ENCODE data around the gene BID. TPM values are rescaled to one million over a fixed set of nuclear protein-coding genes. Genes with fewer than 3 reads are reported as not detected.

Gene BID
- total and polyA plus RNA-seq, 2 of the 8 experiments (the other 6 are each of a cell fraction or from before 2014, with no cell fraction given): 39.3 to 114 TPM

DNA sequence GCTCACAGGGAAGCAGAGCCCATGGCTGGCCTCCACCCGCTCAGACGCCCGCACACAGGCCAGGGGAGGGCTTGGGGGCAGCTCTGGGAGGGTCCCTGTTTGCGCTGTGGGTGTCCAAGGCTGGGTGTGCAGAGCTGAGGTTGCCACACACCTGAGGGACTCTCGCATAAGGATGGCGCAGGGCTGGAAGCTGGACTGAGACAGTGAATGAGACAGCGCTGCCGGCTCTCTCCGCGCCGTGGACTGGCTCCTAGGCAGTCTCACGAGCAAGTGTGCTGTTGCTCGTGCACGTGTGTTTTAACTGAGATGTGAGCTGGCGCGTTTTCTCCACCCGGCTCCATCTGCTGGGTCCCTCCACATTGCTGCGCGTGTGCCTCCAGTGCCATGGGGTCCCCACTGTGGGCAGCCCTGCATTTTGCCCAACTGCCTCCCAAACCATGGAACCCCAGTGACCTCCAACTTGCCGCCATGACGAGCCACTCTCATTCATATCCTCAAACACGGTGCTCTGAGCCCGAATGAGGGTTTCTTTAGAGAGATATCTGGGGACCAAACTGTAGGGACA lies 4.2 kb upstream of the BID start:
- H2AK5ac ChIP-seq (ENCODE audit: low read depth, low read length): no peak overlapping the region
- TF ChIP-seq CBX8 (IDR thresholded peaks at IDR 0.05; ENCODE audit: borderline replicate concordance, low read depth, low read length) (no peak), RAD21 (IDR thresholded peaks at IDR 0.05 in 1 of 2, conservative IDR thresholded peaks at IDR 0.05 in 1 of 2; ENCODE audit: low read depth in 2 of 2, low read length in 2 of 2) (no peak)
- no peak overlapping the region for H2BK15ac ChIP-seq (ENCODE audit: low read length)
- no peak overlapping the region for H2BK5ac ChIP-seq (ENCODE audit: low read depth, low read length)
- H4K8ac ChIP-seq (ENCODE audit: extremely low read depth, insufficient read depth, low read length): peak overlapping the region; percentile 70; the same call in 1 of the 2 replicates
- CTCF ChIA-PET (ENCODE audit: partially characterized antibody): interaction anchor here (0.6 to 6.5 kb wide), 5 partner anchors 10 to 54 kb away, joined by 4 to 52 read pairs (median 8); no protein-coding TSS in a partner anchor
- H3K4ac ChIP-seq (replicated peaks; ENCODE audit: insufficient read length, low read depth, low read length): no peak overlapping the region
- H3K14ac ChIP-seq (ENCODE audit: insufficient read length): no peak overlapping the region
- no peak overlapping the region for H2BK12ac ChIP-seq (ENCODE audit: low read depth, low read length)
- H3K23me2 ChIP-seq (ENCODE audit: low read depth, low read length): peaks cover 6% of the 10 kb centered on the region; the same call in 1 of the 2 replicates
- H2AFZ ChIP-seq (ENCODE audit: low read length): no peak overlapping the region
- no peaks in the 10 kb centered on the region; a peak in 1 of 4 replicates for H3K79me2 ChIP-seq (ENCODE audit: control insufficient read depth in 1 of 2, insufficient read depth in 2 of 2, low read length in 2 of 2)
- H2BK20ac ChIP-seq (ENCODE audit: low read length): no peak overlapping the region
- no peaks in the 10 kb centered on the region for H3K79me1 ChIP-seq (ENCODE audit: low read depth, low read length)
- H3K4me1 ChIP-seq (replicated peaks in 1 of 4; ENCODE audit: control insufficient read depth in 3 of 4, insufficient read depth in 4 of 4, low read length in 3 of 4): peaks cover 0 to 13% (median 9%) of the 10 kb centered on the region in 4 experiments; a peak in 4 of 7 replicates
- H3K18ac ChIP-seq (ENCODE audit: extremely low read depth, low read length): no peak overlapping the region
- no peak overlapping the region for H3K27ac ChIP-seq (ENCODE audit: low read depth, low read length)
- no peak overlapping the region for H2BK120ac ChIP-seq (replicated peaks; ENCODE audit: low read depth, low read length)
- H3K9me3 ChIP-seq (ENCODE audit: insufficient read depth in 2 of 2, low read depth in 1 of 2, low read length in 1 of 2): no peaks in the 10 kb centered on the region
- no peak for FAIRE-seq
- H3K56ac ChIP-seq (replicated peaks; ENCODE audit: insufficient read length, low read depth, low read length): no peak overlapping the region
- WGBS, 2 experiments (ENCODE audit: extremely low coverage in 1 of 2, insufficient coverage in 1 of 2, insufficient read length in 1 of 2, insufficient replicate concordance in 2 of 2, low coverage in 1 of 2, low lambda C conversion rate in 2 of 2, missing lambda C conversion rate in 1 of 2): 97% methylated on average over 17 of the region's 23 CpGs; no CpG with 5 or more reads in 1 of the 2 experiments
- POLR2A ChIA-PET (ENCODE audit: partially characterized antibody): interaction anchor here (1.0 to 1.3 kb wide), 3 partner anchors 9 to 220 kb away, joined by 3 read pairs; no protein-coding TSS in a partner anchor
- no peak for DNase-seq (ENCODE audit: low read depth in 1 of 2, low spot score in 2 of 2)
- no peak overlapping the region for H4K5ac ChIP-seq (ENCODE audit: insufficient read length, low read depth, low read length)
- no peak overlapping the region for H3K4me3 ChIP-seq (ENCODE audit: extremely low read depth in 1 of 4, insufficient read depth in 2 of 4, low read depth in 3 of 4, low read length in 4 of 4)
- H3K36me3 ChIP-seq (ENCODE audit: control insufficient read depth in 2 of 4, insufficient read depth in 4 of 4, low read length in 3 of 4): no peaks in the 10 kb centered on the region
- H3K27me3 ChIP-seq (replicated peaks in 1 of 4; ENCODE audit: control insufficient read depth in 3 of 4, extremely low read depth in 1 of 4, insufficient read depth in 3 of 4, low read length in 3 of 4): no peaks in the 10 kb centered on the region
- H3K9ac ChIP-seq (replicated peaks in 1 of 4; ENCODE audit: extremely low read depth in 1 of 4, low read depth in 3 of 4, low read length in 3 of 4): no peak overlapping the region
- H4K20me1 ChIP-seq (replicated peaks in 1 of 2; ENCODE audit: control insufficient read depth in 1 of 2, insufficient read depth in 2 of 2, low read length in 2 of 2): no peaks in the 10 kb centered on the region
- H3K4me2 ChIP-seq (ENCODE audit: insufficient read depth in 1 of 2, low read depth in 2 of 2, low read length in 2 of 2): no peak overlapping the region
- H4K91ac ChIP-seq (replicated peaks; ENCODE audit: insufficient read length, low read length): no peak overlapping the region
- no peak overlapping the region for H3K23ac ChIP-seq (ENCODE audit: insufficient read length)
